Measurements from ENCODE around the gene ARHGAP26. TPM values are rescaled to one million over a fixed set of nuclear protein-coding genes. Genes with fewer than 3 reads are reported as not detected.

ARHGAP26 gene
- total RNA-seq, 1 donor from 2014 or later, result 17.1 TPM

- TF ChIP-seq, protein P1, sequence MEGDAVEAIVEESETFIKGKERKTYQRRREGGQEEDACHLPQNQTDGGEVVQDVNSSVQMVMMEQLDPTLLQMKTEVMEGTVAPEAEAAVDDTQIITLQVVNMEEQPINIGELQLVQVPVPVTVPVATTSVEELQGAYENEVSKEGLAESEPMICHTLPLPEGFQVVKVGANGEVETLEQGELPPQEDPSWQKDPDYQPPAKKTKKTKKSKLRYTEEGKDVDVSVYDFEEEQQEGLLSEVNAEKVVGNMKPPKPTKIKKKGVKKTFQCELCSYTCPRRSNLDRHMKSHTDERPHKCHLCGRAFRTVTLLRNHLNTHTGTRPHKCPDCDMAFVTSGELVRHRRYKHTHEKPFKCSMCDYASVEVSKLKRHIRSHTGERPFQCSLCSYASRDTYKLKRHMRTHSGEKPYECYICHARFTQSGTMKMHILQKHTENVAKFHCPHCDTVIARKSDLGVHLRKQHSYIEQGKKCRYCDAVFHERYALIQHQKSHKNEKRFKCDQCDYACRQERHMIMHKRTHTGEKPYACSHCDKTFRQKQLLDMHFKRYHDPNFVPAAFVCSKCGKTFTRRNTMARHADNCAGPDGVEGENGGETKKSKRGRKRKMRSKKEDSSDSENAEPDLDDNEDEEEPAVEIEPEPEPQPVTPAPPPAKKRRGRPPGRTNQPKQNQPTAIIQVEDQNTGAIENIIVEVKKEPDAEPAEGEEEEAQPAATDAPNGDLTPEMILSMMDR (IDR thresholded peaks at IDR 0.05; ENCODE audit: insufficient read depth, low read length, severe bottlenecking), result no peak
- H3K27me3 ChIP-seq (ENCODE audit: control insufficient read depth, insufficient read depth, low read length), result no peaks in the 10 kb centered on the region
- no peak overlapping the region for H3K4me3 ChIP-seq (ENCODE audit: low read depth, low read length)
- no peak for DNase-seq (ENCODE audit: low read depth)
- H3K36me3 ChIP-seq (ENCODE audit: control insufficient read depth, insufficient read depth, low read length), result no peaks in the 10 kb centered on the region
- FAIRE-seq, result no peak
Observed at GRCh38 chr5:142860270-142860669, 90.1 kb downstream of the ARHGAP26 start.

- TF ChIP-seq, protein P1 (IDR thresholded peaks at IDR 0.05; ENCODE audit: insufficient read depth, low read length, severe bottlenecking), result no peak
- Histone ChIP-seq H3K27me3 (ENCODE audit: control insufficient read depth, insufficient read depth, low read length) (no peaks in the 10 kb centered on the region), H3K4me3 (ENCODE audit: low read depth, low read length) (no peak overlapping the region), H3K36me3 (ENCODE audit: control insufficient read depth, insufficient read depth, low read length) (no peaks in the 10 kb centered on the region)
- DNase-seq (ENCODE audit: low read depth) (no peak), FAIRE-seq (no peak)
Observed at GRCh38 chr5:142861011-142861410, 90.8 kb downstream of the ARHGAP26 start.

- Histone ChIP-seq H3K27me3 (ENCODE audit: control insufficient read depth, insufficient read depth, low read length) (no peaks in the 10 kb centered on the region), H3K4me3 (ENCODE audit: low read depth, low read length) (no peak overlapping the region), H3K36me3 (ENCODE audit: control insufficient read depth, insufficient read depth, low read length) (no peaks in the 10 kb centered on the region)
- FAIRE-seq (no peak), DNase-seq (ENCODE audit: low read depth) (no peak)
- TF ChIP-seq, protein P1 (IDR thresholded peaks at IDR 0.05; ENCODE audit: insufficient read depth, low read length, severe bottlenecking), result no peak
Observed at GRCh38 chr5:142862594-142862993, 92.4 kb downstream of the ARHGAP26 start.

DNA sequence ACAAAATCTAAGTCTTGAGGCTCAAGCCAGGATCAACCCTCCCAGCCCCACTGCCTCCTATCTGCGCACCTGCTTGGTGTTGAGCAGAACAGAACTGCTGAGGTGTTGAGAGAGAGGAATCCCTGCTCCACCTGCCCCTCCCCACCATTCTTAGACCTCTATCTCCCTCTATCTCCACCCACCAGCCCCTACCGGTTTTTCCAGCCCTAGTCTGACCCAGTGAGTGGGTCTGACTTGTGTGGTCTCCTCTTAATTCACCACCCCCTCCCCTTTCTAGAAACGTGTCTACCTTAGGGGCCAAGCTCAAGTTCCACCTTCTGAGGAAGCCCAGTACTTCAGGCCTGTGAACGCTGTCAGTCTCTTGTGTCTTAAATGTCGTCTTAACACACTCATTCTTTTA lies 93.7 kb downstream of the ARHGAP26 start:
- TF ChIP-seq, protein P1 (IDR thresholded peaks at IDR 0.05; ENCODE audit: insufficient read depth, low read length, severe bottlenecking), result no peak
- Histone ChIP-seq H3K4me3 (ENCODE audit: low read depth, low read length) (no peak overlapping the region), H3K27me3 (ENCODE audit: control insufficient read depth, insufficient read depth, low read length) (no peaks in the 10 kb centered on the region), H3K36me3 (ENCODE audit: control insufficient read depth, insufficient read depth, low read length) (no peaks in the 10 kb centered on the region)
- FAIRE-seq (no peak), DNase-seq (ENCODE audit: low read depth) (no peak)

- Histone ChIP-seq H3K4me3 (ENCODE audit: low read depth, low read length) (no peak overlapping the region), H3K27me3 (ENCODE audit: control insufficient read depth, insufficient read depth, low read length) (no peaks in the 10 kb centered on the region), H3K36me3 (ENCODE audit: control insufficient read depth, insufficient read depth, low read length) (no peaks in the 10 kb centered on the region)
- DNase-seq (ENCODE audit: low read depth) (no peak), FAIRE-seq (peak; percentile 36)
- TF ChIP-seq, protein P1 (IDR thresholded peaks at IDR 0.05; ENCODE audit: insufficient read depth, low read length, severe bottlenecking), result no peak
Observed at GRCh38 chr5:142864290-142865260, 94.4 kb downstream of the ARHGAP26 start.

All from bronchial epithelial cell (primary cell).